ENCODE results near the gene SAAL1.
"Not testable (repeated sequence)": the region's sequence is repeated elsewhere in the genome, so short reads cannot be mapped to it uniquely, and the experiment has no call there.

The SAAL1 gene

GRCh38 chr11:18105802-18106574 is at the start of gene SAAL1:
Gene SAAL1 (minus strand): TSS chr11:18106082. CDS start chr11:18106041, 41 bp downstream.
- peak; percentile 59 to 89 (median 80) for DNase-seq (ENCODE audit: low read depth in 3 of 3, low spot score in 1 of 3)

DNA sequence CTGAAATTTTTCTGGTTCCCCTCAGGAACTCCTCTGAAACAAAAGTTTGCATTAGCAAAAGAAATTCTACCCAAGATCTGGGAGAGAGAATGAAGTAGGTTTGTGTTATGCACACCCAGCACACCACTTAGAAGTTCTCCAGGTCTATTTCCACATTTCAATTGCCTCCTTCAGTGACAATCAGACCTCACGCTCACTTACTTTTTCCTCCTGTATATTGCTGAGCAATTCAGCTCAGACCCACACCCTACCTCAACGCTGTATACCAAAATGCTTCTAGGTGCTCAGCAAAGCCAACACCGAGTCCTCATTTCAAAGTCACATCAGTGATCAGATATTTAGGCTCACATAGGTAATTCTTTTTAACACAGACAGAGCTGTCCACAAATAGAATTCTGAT is 45.7 kb upstream of the SAAL1 start:
- no peak for DNase-seq (ENCODE audit: low read depth in 3 of 3, low spot score in 1 of 3)

DNA sequence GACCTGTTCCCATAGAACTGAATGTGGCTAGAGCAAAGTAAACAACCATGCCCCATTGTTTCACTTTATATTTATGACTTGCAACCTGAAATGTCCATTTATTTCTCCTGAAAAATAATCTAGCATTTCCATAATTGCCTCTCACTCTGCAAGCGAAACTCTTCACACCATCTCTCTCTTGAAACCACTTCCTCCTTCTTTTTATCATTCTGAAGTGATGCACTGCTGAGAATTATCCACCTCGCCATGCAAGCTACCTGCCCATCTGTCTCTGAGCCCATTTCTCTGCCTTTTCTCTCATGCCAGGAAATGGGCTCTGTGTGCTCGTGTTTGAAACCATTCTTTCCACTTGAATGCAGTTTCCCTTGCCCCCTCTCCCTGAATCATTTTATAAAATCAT is 40.0 kb upstream of the SAAL1 start:
- no peak for DNase-seq (ENCODE audit: low read depth in 3 of 3, low spot score in 1 of 3)

DNA sequence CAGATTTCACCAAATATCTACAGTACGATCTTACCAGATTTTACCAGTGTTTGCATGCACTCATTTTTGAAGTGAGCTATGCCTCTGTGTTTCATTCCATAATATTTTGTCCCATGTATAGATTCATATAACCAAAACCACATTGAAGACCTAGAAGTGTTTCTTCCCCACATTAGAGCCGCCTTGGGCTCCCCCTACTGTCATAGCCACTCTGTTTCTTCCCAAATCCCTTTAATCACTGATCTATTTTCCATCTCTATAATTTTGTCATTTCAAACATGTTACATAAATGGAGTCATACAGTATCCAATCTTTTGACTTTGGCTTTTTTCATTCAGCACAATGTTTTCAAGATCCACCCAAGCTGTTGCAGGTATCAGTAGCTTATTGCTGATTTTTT is 39.1 kb upstream of the SAAL1 start:
- no peak for DNase-seq (ENCODE audit: low read depth in 3 of 3, low spot score in 1 of 3)

DNA sequence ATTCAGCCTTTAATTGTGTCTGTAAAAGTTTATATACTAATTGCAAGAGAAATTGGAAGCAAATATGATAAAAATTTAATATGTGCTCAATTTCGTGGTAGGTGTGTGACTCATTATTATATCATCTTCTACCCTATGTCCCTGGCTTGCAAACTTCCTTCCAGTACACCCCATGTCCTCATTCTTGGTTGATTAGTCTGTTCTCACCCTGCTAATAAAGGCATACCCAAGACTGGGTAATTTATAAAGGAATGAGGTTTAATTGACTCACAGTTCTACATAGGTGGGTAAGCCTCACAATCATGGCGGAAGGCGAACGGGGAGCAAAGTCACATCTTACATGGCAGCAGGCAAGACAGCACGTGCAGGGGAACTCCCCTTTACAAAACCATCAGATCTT is 38.4 kb upstream of the SAAL1 start:
- no peak for DNase-seq (ENCODE audit: low read depth in 3 of 3, low spot score in 1 of 3)

DNA sequence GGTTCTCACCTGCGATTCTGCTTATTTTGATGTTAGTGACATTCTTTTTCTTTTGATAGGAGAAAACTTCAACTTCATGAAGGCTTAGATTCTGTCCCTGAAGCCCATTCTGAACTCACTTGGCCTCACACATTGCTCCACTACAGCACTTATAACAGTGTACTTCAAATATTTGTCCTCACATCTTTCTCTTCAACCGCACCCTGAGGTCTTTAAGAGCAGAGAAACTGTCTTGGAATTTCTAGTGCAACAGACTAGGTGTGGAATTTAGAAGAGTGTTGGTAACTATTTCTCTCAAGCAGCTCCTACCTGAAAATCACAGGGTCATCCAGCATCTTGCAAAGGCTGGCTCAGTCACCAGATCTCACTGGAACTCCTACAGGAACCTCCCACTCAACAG is 34.3 kb upstream of the SAAL1 start:
- no peak for DNase-seq (ENCODE audit: low read depth in 3 of 3, low spot score in 1 of 3)

DNA sequence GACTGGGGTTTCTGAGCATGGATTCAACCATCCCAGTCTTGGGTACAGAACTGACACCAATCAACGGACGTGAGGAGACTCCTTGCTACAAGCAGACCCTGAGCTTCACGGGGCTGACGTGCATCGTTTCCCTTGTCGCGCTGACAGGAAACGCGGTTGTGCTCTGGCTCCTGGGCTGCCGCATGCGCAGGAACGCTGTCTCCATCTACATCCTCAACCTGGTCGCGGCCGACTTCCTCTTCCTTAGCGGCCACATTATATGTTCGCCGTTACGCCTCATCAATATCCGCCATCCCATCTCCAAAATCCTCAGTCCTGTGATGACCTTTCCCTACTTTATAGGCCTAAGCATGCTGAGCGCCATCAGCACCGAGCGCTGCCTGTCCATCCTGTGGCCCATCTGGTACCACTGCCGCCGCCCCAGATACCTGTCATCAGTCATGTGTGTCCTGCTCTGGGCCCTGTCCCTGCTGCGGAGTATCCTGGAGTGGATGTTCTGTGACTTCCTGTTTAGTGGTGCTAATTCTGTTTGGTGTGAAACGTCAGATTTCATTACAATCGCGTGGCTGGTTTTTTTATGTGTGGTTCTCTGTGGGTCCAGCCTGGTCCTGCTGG is 31.4 kb upstream of the SAAL1 start:
- no peak for DNase-seq (ENCODE audit: low read depth in 3 of 3, low spot score in 1 of 3)

DNA sequence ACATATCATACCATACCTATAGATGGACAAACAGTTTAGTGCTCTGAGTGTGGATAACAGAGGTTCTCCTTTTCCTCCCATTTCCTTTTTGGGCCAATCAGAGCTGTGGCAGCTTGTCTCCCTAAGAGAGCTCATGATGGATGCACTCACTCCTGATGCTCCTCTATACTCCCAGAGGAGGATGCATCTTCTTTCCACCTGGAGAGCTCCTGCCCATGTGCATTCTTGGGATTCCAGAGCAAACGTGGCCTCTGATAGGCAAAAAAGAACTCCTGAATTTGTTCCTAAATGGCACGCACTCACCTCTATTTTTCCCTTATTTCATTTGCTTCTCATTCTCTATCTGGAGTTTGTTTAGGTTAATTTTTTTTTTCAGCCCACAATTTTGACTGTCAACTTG is 29.4 kb upstream of the SAAL1 start:
- no peak for DNase-seq (ENCODE audit: low read depth in 3 of 3, low spot score in 1 of 3)

GRCh38 chr11:18132341-18132740 is 26.5 kb upstream of the SAAL1 start, which contains the start of gene MRGPRX3:
Gene MRGPRX3 (plus strand): TSS chr11:18132571. CDS start chr11:18137203, 4,632 bp downstream.
- DNase-seq (ENCODE audit: low read depth in 3 of 3, low spot score in 1 of 3) = no peak

DNA sequence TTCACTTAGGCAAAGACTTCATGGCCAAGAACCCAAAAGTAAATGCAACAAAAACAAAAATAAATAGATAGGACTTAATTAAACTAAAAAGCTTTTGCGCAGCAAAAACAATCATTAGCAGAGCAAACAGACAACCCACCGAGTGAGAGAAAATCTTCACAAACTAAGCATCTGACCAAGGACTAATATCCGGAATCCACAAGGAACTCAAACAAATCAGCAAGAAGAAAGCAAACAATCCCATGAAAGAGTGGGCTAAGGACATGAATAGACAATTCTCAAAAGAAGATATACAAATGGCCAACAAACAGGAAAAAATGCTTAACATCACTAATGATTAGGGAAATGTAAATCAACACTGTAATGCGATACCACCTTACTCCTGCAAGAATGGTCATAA is 25.2 kb upstream of the SAAL1 start:
- not testable (repeated sequence) for DNase-seq (ENCODE audit: low read depth in 3 of 3, low spot score in 1 of 3)

GRCh38 chr11:18121331-18121828 is 15.5 kb upstream of the SAAL1 start:
- not testable (repeated sequence) for DNase-seq (ENCODE audit: low read depth in 3 of 3, low spot score in 1 of 3)

DNA sequence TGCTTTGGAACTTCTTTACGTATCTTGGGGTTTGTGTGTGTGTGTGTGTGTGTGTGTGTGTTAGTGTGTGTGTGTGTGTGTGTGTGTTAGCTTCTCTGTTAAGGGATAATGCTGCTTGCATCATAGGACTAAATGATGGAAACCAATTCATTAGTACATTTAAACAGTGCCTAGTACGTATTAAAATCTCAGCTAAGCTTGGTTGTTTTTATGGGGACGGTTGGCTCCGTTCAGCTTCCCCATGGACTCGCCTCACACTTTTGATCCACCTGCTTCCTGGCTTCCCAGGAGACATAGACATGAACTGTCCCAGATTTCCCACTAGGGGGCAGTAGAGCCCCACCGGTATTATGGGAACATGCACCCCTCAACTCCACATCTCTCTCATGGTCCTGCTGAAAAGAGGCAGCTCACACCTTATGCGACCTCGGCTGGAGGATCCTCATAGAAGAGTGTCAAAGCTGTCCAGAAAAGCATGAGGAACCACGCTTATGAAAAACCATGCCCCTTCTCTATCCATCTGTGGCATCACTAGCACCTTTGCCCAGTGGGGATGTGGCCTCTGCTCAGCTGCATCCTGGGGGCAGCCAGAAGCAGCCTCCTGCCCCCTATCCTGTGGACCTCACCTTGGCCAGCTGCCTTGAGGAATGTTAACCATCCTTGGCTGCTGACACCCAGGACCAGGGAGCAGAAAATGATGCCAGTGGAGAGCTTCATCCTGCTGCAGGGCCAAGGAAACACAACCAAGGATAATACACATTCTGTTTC is 9.7 kb upstream of the SAAL1 start:
- DNase-seq (ENCODE audit: low read depth in 3 of 3, low spot score in 1 of 3) = peak in 2 of 3 donors; percentile 27 to 41

GRCh38 chr11:18111005-18111404 is 5.1 kb upstream of the SAAL1 start:
- DNase-seq (ENCODE audit: low read depth in 3 of 3, low spot score in 1 of 3) = no peak

DNA sequence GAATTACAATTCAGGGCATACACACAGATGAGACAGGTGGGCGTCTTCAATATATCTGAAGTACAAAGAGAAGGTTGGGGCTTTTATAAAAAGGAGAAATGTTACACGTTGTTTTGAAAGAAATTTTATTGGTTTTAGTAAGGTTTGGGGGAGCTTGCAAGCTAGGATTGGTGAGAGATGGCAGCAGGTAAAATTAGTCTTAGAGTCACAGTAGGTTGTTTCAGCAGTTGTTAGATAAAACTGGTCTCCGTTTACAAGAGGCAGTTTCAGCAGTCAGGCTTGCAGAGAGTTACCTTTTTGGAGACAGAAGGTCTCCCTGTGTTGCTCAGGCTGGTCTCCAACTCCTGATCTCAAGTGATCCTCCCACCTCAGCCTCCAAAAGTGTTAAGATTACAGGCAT is 2.4 kb upstream of the SAAL1 start:
- DNase-seq (ENCODE audit: low read depth in 3 of 3, low spot score in 1 of 3) = no peak

- no peak for DNase-seq (ENCODE audit: low read depth in 3 of 3, low spot score in 1 of 3)
Measured at GRCh38 chr11:18106688-18107087, 806 bp upstream of the SAAL1 start.

GRCh38 chr11:18105086-18105801 is 638 bp downstream of the SAAL1 start:
- DNase-seq (ENCODE audit: low read depth in 3 of 3, low spot score in 1 of 3) = no peak

- no peak for DNase-seq (ENCODE audit: low read depth in 3 of 3, low spot score in 1 of 3)
Measured at GRCh38 chr11:18100926-18101656, 4.8 kb downstream of the SAAL1 start.

DNA sequence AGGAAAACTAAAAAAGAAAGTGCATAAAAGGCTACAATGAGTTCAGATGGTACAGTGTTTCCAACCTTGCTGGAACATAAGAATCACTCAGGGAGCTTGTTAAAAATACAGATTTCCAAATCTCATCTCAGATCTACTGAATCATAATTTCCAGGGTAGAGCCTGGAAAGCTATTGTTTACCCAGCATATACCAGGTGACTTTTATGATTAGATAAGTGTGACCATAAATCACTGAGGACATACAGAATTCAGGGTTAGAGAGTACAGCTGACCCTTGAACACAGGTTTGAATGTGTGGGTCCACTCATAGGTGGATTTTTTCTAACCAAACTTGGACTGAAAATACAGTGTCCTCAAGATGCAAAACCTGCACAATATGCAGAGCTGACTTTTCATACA is 11.9 kb downstream of the SAAL1 start:
- no peak for DNase-seq (ENCODE audit: low read depth in 3 of 3, low spot score in 1 of 3)

DNA sequence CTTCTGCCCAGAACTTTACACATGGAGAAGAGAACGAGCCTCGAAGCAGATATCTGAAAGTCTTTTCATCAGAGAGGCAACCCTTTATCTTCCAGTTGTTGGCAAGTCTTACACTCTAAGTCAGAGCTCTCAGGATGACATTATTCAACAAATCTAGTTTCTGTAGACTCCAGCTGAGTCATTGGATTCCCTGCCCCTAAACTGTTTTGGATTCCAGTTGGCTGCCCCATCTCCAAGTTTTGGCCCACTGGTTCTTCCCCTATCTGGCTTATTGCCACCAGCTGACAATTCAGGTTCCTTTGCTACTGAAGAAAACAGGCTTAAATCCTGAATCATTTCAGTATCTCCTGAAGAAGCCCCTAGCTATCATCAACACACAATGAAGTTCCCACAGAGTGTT is 14.2 kb downstream of the SAAL1 start:
- DNase-seq (ENCODE audit: low read depth in 3 of 3, low spot score in 1 of 3) = no peak

DNA sequence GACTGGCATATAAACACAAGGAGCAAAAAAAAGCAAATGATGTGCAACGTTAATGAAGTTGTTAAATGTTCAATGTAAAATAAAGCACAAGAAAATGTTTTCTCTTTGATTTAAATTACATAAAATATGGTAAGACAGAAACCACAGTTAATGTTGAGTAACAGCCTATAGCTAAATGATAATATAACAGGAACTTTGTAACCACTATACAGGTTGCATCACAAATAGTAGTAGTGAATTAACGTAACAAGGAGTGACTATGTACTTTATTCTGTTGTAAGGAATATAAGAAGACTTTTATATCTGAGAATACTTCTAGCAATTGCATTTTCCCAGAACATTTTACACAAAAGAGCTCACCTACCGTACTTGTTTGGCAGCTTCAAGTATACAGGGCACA is 16.9 kb downstream of the SAAL1 start:
- DNase-seq (ENCODE audit: low read depth in 3 of 3, low spot score in 1 of 3) = no peak

Data from stimulated activated CD4-positive, alpha-beta T cell treated with anti-CD3 and anti-CD28 coated beads, TNF-alpha, amount 100 ng/mL, for 1 hour (primary cell).